Activated CD4-positive, alpha-beta T cell treated with anti-CD3 and anti-CD28 coated beads, Interleukin-2, amount 50 U/mL, for 4 hours (primary cell): Measurements from ENCODE around the gene IDUA.

ENCODE experiments used
- DNase-seq, 2 experiments: peaks; one replicate each; pipeline ENCODE4 v3.0.0-alpha.2; 2020

The IDUA gene

DNA sequence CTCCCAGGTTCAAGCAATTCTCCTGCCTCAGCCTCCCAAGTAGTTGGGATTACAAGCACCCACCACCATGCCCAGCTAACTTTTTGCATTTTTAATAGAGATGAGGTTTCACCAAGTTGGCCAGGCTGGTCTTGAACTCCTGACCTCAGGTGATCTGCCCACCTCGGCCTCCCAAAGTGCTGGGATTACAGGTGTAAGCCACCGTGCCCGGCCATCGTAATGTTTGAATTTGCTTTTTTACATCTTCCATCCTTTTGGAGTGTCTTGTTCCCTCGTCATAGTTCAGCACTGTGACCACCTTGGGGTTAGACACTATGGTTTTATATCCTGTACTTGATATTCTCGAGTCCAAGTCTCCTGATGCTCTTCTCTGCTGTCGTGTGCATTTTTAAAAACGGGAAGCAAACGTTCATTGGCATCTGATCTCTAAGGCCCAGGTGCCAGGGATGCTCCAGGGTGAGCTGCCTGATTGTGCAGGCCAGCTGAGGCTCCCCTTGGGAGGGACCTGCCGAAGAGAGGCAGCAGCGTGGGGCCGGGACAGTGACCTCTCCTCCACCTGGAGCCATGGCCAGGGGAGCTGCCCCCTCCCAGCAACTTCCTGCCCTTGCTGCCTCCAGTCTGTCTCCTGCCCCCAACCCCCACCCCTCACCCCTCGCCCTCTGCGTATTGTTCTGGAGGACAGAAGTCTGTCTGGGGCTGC, 30.2 kb upstream of the IDUA start:
- DNase-seq, result no peak

DNA sequence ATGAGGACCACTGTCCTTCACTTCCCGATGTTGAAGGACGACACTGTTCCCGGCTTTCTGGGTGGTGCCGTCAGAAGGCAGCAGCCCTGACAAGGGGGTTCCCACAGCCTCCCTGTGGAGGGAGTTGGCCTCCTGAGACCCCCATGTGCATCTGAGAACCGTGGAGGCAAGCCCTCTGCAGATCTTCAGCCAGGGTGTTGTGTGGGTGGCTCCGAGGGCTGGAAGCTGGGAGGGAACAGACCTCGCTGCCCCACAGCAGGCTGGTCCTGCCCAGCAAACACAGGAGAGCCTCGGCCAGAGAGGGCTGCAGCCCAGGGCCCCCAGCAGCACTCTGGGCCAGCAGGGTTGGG, 29.6 kb upstream of the IDUA start:
- no peak for DNase-seq

DNA sequence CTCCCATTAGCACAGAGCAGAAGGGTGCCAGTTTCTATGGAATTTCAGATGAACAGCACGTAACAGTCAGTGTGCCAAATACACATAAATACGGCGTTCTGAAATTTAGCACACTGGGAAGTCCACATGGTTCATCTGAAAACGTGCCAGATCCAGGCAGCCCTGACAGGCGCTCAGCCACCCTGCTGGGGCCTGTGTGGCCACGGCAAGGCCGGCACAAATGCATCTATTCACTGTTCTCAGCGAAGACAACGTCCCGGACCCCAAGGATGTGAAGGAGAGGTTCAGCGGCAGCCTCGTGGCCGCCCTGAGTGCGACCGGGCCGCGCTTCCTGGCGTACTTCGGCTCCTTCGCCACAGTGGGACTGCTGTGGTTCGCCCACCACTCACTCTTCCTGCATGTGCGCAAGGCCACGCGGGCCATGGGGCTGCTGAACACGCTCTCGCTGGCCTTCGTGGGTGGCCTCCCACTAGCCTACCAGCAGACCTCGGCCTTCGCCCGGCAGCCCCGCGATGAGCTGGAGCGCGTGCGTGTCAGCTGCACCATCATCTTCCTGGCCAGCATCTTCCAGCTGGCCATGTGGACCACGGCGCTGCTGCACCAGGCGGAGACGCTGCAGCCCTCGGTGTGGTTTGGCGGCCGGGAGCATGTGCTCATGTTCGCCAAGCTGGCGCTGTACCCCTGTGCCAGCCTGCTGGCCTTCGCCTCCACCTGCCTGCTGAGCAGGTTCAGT, 29.1 kb upstream of the IDUA start:
- DNase-seq, result no peak

DNA sequence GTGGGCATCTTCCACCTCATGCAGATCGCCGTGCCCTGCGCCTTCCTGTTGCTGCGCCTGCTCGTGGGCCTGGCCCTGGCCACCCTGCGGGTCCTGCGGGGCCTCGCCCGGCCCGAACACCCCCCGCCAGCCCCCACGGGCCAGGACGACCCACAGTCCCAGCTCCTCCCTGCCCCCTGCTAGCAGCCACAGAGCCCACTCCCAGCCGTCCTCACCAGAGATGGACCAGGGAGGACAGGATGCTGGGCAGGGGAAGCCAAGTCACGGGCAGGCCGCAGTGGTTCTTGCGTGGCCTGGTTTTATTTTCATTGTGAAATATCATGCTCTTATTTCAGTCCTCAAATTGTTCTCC, 28.6 kb upstream of the IDUA start:
- DNase-seq, result no peak

DNA sequence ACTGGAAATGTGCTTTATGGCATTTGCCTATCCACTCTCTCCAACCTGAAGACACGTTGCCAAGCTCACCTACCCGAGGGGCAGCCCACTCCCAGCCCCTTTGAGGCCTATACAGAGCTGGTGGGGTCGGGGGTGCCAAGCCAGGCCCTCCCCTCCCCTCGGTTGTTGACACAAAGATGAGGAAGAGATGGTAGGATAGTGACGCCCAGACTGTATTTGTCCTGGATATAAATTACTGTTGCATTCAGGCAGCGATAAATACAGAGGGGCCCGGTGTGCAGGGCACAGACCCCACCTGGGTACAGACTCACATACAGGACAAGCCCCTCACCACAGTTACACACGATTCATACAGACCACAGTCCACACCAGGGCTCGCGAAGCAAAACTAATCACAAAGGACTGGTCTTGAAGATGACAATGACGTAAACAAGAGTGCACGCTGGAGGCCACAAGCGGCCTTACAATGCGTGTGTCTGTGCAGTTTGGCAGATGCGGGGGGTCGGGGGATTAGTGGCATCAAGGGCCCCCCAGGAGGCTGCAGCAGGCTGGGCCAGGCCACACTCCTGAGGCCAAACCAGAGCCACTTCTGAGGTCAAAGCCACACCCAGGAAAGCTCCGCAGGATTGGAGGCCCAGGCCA, 28.0 kb upstream of the IDUA start:
- no peak for DNase-seq

DNA sequence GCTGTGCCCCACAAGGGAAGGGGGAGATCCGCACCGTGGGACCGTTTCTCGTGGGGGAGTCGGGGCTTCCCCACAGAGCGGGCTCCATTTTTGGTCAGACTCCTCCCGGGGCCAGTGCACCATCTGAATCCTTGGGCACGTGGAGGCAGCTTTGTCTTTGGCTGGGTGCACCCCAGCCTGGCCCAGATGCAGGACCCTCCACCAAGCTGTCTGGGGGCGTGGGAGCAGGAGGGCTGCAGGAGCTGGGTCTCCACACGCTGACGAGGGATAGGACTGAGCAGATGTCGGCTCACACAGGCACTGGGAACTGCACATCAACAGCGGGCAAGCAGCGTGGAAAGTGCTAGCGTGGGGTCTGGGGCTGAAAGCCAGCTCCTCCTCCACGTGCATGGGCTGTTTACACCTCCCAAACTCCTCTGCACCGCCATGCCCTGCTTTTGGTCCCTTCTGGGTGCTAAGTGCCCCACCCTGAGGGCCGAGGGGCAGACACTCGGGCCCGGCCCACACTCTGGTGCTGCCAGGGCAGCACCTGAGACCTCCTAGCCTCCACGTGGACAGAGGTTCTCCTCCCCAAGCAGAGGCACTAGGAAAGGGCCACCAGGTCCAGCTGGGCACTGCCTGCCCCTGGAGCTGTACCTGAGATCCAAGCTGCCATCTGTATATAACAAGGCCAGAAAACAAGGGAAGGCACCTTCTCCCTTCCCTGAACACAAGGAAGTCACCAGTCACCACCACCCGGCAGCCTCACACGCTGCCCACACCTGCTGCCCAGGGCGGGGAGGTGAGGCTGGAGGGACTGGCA, 27.3 kb upstream of the IDUA start:
- DNase-seq, result no peak

DNA sequence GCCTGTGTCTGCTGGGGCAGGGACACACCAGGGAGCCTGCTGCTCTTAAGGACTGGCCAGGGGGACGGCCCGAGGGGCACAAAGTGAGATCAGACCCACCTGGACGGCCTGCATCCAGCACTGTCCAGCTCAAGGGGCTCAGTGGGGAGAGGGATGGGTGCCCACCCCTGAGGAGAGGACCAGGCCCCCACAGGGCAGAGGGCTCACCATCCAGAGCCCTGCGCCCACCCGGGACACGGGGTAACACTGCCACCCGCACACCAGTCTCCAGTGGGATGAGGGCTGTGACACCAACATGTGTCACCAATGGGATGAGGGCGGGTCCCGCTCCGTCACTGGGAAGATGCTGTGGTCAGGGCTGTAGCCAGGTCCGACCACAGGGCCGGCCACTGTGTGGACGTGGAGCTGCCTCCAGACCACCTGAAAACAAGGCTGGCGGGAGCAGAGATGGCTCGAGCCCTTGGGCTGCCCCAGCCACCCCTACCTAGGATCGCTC, 26.7 kb upstream of the IDUA start:
- DNase-seq, result no peak

DNA sequence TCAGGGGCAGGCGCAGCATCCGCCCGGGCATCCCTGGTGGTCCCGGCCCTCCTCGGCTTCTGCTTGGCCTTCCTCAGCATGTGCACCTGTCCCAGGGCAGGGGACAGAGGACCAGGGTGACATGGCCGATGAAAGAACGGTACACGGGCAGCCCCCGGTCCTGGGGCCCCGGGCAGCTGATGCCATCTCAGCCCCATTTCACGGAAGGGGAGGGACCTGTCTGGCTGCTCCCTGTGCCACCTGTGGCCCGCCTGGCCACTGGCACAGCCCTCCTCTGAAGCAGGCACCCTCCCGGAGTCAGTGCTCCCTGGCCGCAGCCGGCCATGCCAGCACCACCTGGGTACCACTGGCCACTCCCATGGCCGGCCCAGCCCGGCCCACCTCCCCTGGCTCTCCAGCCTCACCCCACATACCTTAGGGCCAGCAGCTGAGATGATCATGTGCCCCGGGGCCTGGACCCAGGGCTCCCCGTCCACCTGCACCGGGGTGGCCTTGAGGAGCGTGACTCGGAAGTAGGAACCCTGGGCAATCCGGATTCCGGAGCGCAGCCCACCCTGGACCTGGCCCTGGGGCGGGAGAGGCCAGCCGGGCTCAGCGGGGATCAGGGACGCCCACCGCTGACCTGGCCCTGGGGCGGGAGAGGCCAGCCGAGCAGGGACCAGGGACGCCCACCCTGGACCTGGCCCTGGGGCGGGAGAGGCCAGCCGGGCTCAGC, 26.1 kb upstream of the IDUA start:
- no peak for DNase-seq

DNA sequence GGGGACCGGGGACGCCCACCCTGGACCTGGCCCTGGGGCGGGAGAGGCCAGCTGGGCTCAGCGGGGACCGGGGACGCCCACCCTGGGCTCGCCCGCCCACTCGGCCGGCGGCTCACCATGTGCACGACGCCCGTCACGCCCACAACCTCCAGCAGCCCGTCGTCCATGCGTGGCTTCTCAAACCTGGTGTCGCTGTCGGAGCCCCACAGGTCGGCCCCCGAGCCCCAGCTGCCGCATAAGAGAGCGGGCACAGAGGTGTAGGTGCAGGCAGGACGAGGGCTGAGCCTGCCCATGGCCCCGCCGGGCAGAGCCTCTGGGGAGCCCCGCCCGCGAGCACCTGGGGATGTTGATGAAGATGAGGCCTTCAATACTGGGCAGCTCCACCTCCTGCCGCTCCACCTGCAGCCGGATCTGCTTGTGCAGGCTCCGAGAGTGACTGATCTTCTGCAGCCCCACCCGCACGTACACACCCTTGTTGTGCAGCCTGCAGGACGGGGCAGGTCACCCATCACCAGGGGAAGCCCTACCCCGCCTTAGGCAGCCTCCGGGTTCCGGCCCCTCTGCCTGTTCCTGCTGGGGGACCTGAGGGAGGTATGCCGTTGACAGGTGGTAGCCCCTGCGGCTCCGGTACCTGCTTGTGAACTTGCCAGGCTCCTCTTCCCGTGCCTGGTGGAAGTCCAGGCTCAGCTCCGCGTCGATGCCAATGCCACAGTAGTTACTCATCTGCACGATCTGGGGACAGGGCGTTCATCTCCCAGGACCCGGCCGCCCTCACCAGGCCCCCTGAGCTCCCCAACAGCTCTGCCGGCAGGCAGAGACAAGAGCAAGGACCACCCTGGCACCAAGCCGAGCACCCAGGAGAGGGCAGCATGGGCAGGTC, 25.3 kb upstream of the IDUA start:
- DNase-seq, result no peak

DNA sequence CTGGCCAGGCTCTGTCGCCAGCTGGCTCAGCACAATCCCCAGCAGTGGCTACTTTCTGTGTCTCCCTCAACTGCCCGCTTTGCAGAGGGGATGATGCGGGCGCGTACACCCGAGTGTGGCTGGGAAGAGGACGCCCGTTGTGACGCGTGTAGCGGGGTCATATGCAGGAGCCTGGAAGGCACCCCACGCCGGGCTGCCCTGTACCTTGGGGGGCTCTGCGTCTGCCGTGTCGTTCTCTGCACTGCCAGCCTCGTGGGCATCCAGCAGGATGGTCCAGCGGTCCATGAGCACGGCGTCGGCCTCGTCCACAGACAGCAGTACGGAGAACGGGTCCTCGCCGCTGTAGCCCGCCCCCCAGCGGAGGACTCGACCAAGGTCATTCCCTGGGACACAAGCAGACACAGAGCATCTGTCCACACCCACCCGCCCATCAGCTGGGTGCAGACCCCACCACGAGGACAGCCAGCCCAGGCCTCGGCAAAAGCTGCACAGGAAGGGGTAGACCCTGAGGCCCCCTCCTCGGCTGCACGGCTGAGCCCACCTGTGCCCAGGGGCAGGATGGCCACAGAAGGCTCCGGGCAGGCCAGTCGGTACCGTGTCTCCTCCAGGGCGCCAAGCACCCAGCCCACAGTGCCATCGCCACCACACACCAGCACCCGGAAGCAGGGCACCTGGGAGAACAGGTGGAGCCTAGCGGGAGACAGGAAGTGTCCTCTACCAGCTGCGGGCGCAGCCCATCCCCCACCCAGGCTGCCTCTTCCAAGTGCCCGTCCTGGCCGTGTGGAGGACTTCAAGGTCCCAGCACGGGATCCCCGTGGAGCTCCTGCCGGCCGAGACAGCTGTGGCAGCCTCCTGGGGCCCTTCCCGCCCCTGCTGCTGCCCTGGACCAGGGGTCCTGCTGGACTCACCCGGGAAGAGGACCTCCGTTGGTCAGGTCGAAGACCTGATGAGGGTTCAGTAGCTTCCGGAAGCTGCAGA, 24.3 kb upstream of the IDUA start:
- DNase-seq, result no peak

DNA sequence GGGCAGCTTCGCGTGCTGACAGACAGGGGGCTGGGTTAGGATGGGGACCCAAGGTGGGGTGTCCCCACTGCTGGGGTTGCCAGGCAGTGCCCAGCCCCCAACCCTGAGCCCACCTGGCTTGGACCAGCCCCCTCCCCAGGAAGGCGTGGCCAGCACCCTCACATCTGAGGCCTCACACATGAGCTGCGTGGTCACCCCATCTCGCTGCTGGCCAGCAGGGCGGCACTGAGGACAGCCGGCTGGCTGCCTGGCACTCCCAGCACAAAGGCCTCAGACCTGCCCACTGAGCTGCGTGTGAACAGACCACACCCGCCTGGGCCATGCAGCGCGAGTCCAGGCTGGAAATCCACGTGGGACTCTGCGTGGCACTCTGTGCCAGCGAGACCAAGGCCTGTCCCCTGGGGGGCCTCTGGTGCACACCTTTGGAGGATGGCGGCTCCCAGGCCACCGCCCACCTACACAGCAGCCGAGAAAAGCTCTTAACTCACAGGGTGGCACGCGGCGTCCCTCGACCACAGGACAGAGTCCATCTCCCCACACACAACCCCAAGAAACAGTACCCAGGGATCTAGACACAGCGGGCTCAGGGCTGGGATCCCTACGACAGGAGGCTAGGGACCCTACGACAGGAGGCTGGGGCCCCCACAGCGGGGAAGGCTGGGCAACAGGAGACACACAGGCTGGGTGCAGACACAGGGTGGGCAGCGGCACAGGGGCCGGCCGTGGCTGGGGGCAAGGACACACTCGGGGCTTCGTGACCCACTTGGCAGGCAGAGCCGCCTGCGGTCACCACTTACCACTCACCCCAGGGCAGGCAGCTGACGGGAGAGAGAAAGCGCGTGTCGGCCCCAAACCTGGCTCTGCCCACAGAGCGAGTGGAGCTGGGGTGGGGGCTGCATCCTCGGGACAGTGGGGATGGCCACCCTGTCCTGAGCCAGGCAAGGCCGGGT, 23.3 kb upstream of the IDUA start:
- no peak for DNase-seq

DNA sequence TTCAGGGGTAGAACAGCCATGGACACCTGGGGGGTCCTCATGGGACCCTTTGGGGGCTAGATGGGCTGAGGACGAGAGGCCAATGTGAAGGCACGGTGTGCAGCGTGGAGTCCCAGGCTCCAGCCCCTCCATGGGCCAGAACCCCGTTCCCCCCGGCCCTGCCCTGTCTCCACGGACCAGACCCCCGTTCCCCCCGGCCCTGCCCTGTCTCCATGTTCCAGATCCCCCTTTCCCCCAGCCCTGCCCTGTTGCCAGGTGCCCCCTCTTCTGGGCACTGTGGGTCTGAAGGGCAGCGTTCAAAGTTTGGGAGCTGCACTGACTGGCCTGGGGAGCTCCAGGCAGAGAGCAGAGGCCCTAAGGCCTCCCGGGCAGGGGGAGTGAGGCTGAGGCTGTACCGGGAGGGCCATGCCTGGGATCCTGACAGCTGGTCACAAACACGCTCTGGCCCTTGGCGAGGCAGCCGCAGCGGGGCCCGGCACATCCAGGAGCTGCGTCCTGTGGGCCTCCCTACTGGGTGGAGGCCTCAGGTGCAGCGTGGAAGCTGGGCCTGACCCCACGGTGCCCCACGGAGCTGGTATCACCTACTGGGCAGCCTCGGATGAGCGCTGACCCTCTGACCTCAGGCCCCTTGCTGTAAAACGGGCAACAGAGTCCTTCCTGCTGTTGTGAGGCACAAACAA, 22.4 kb upstream of the IDUA start:
- no peak for DNase-seq

DNA sequence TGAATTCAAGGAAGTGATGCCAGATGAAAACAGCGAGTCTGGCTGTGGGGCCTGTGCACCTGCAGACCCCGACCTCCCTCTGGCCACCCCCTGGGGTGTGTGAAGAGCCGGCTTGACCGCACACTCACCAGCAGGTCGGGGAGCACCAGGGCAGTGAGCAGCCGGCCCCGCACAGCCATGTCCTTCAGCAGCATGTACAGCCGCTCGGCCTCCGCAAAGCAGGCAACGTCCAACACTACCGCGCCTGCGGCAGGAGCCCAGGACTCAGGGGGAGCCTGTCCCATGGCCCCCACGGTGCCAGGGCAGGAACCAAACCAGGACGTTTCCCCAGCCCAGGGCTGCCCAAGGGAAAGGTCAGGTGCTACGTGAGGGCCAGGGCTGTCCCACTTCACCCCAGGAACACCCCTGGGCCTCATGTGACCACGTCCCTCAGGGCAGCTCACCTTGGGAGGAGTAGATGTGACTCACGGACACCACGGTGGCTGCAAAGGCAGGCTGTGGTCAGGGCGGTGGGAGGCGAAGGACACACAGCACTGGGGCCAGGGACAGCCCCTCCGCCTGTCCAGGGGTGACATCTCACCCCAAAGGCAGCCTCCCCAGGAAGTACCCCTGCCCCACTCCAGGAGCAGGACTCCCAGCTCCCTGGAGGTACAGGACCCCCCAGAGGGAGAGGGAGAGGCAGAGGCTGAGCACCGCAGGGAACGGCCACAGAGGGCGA, 21.6 kb upstream of the IDUA start:
- DNase-seq, result no peak

DNA sequence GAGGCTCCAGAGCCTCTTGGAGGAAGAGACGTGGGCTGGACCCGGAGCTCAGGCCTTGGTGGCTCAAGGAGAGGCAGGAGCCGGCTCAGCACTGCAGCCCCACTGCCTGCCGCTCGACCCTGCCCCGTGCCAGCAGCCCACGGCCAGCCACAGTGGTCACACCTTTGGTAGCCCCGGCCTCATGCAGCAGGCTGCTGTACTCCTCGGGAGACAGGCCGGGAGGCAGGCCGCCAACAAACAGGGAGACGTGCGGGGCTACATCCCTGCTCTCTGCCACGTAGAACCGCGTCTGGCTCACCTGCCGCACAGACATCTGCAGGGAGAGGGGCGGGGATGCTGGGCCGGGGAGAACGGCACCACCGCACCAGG, 21.1 kb upstream of the IDUA start:
- no peak for DNase-seq

DNA sequence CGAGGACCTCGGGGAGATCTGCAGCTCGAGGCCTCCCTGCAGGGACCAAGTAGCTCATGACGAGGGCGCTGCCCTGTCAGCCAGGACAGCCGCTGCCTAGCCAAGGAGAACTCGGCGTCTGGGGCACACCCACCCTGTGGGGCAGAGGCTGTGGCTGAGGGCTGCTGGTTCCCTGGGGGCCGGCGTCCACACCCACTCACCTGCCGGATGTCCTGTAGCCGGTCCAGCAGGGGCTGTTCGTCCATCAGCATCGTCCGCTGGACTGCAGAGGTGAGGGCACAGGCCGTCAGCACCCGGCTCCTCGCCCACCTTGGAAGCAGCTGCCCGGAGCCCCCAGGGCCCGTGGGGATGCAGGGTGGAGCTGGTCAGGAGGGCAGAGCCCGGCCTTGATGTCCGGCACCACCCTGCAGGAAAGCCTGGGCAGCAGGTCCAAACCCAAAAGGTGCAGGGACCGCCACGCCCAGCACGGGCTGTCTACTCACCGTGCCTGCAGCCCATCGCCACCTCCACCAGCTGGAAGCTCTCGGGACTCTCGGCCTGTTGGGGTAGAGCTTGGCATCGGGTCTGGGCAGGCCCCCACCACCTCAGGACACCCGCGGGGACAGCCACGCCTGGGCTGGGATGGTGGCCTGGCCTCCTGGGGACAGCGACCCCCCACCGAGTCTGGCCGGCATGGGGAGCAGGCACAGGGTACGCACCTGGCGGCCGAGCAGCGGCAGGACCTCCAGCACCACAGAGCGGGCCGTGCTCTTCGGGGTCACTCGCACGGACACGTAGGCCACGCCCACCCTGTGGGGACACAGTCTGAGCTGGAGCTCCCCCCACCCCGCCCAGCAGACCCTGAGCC, 20.4 kb upstream of the IDUA start:
- DNase-seq, result no peak

DNA sequence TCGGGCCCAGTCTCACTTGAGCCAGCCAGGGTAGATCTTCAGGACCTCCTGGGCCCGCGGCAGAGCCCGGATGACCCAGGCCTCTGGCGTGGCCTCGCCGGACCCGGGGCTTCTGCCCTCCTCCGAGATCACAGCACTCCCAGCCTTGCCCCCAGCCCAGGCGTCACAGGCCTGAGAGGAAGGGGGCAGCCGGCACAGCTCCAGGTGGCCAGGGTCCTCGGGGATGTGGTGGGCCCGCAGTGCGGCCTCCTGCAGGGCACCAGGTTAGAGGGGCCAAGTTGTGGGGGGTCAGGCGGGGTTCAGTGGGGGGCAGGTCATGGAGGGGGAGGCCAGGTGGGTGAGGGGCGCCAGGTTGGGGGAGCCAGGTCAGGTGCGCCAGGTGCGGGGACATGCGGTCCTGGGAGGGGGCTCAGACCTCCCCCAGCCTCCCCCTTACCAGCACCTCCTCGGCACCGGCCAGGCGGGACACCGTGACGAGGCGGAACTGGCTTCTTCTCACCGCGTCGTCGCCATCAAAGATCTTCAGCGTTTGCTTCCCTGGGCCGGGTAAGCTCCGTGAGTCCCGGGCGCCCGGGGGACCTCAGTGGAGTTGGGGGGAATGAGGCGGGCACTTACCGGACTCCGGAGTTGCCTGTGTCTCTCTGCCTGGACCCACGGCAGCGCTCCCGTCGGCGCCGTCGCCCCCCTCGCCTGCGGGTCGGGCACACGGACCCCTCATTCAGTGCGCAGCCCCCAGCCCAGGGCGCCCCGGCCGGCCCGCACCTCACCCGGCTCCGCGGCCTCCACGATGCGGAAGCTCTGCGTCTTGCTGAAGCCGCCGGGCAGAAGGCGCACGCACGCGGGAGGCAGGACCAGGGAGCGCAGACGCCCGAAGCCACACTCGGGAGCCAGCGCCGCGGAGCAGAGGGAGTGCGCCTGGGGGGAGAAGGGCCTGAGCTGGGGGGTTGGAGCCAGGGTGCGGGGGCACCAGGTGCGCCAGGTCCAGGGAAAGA, 19.4 kb upstream of the IDUA start:
- DNase-seq, result no peak
